ENCODE measurements around the gene SHISA7. TPM values are rescaled to one million over a fixed set of nuclear protein-coding genes. Genes with fewer than 3 reads are reported as not detected.
"Not testable (repeated sequence)": the region's sequence is repeated elsewhere in the genome, so short reads cannot be mapped to it uniquely, and the experiment has no call there.

The SHISA7 gene
- total RNA-seq, 1 donor from 2014 or later: 0.22 TPM

GRCh38 chr19:55453511-55454260 lies 10.6 kb upstream of the SHISA7 start:
- Mint-ChIP-seq H3K36me3 (peaks cover 8% of the 10 kb centered on the region), H3K4me3 (peak overlapping the region; percentile 83), H3K27ac (peak overlapping the region; percentile 74), H3K9me3 (no peaks in the 10 kb centered on the region), H3K27me3 (peaks cover 29% of the 10 kb centered on the region), H3K4me1 (ENCODE audit: unreplicated experiment) (peaks cover 19% of the 10 kb centered on the region)
- no peak for DNase-seq (ENCODE audit: extremely low spot score, unreplicated experiment)
- TF ChIP-seq, protein P1, sequence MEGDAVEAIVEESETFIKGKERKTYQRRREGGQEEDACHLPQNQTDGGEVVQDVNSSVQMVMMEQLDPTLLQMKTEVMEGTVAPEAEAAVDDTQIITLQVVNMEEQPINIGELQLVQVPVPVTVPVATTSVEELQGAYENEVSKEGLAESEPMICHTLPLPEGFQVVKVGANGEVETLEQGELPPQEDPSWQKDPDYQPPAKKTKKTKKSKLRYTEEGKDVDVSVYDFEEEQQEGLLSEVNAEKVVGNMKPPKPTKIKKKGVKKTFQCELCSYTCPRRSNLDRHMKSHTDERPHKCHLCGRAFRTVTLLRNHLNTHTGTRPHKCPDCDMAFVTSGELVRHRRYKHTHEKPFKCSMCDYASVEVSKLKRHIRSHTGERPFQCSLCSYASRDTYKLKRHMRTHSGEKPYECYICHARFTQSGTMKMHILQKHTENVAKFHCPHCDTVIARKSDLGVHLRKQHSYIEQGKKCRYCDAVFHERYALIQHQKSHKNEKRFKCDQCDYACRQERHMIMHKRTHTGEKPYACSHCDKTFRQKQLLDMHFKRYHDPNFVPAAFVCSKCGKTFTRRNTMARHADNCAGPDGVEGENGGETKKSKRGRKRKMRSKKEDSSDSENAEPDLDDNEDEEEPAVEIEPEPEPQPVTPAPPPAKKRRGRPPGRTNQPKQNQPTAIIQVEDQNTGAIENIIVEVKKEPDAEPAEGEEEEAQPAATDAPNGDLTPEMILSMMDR (conservative IDR thresholded peaks at IDR 0.05): no peak

- Mint-ChIP-seq H3K27me3 (peaks cover 29% of the 10 kb centered on the region), H3K4me3 (peak overlapping the region; percentile 83), H3K9me3 (no peaks in the 10 kb centered on the region), H3K27ac (peak overlapping the region; percentile 74), H3K4me1 (ENCODE audit: unreplicated experiment) (peaks cover 14% of the 10 kb centered on the region), H3K36me3 (peaks cover 8% of the 10 kb centered on the region)
- TF ChIP-seq, protein P1 (conservative IDR thresholded peaks at IDR 0.05): no peak
- peak; percentile 84 for DNase-seq (ENCODE audit: extremely low spot score, unreplicated experiment)
These were observed 9.7 kb upstream of the SHISA7 start for GRCh38 chr19:55452749-55453346.

DNA sequence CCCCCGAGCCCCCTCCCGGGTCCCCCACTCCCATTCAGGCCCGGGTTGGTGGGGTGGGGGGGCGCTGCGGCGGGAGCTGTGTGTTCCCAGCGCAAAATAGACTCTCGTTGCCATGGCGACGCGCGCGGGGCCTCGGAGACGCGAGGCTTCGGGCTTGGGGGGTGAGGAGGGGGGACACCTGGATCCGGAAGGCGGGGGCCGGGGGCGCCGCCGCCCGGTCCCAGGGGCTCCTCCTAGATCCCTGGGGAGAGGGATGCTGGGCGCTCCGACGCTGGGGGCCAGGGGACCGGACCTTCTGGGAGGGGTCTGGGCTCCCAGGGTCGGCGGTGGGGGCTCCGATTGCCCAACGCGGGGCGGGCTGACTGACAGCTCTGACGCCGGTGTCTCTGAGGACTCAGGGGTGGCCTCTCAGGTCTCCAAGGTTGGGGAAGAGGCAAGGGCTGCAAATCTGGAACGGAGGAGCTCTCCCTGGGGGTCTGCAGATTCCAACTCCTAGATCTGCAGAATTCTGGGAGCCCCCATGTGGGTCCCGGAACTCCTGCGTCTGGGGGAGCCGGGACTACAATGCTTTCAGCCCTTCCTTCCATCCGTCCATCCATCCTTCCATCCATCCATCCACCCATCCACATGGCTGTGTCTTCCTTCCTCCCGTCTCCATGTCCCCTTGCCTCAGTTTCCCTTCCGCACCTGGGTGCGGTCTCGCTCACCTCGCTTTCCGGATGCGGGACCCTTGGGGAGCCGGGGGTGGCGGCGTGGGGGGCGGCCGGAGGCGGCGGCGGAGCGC lies 9.1 kb upstream of the SHISA7 start:
- Mint-ChIP-seq H3K4me1 (ENCODE audit: unreplicated experiment) (peaks cover 12% of the 10 kb centered on the region), H3K27ac (no peak overlapping the region), H3K27me3 (peaks cover 29% of the 10 kb centered on the region), H3K36me3 (peaks cover 8% of the 10 kb centered on the region), H3K4me3 (peak overlapping the region; percentile 77), H3K9me3 (no peaks in the 10 kb centered on the region)
- no peak for DNase-seq (ENCODE audit: extremely low spot score, unreplicated experiment)
- TF ChIP-seq, protein P1 (conservative IDR thresholded peaks at IDR 0.05): no peak

GRCh38 chr19:55451163-55451964 lies 8.3 kb upstream of the SHISA7 start:
- TF ChIP-seq, protein P1 (conservative IDR thresholded peaks at IDR 0.05): no peak
- peaks cover 12% of the 10 kb centered on the region for H3K4me1 Mint-ChIP-seq (ENCODE audit: unreplicated experiment)
- DNase-seq (ENCODE audit: extremely low spot score, unreplicated experiment): no peak
- peak overlapping the region; percentile 77 for H3K4me3 Mint-ChIP-seq
- H3K36me3 Mint-ChIP-seq: peaks cover 8% of the 10 kb centered on the region
- H3K27me3 Mint-ChIP-seq: peaks cover 29% of the 10 kb centered on the region
- no peaks in the 10 kb centered on the region for H3K9me3 Mint-ChIP-seq
- H3K27ac Mint-ChIP-seq: no peak overlapping the region

DNA sequence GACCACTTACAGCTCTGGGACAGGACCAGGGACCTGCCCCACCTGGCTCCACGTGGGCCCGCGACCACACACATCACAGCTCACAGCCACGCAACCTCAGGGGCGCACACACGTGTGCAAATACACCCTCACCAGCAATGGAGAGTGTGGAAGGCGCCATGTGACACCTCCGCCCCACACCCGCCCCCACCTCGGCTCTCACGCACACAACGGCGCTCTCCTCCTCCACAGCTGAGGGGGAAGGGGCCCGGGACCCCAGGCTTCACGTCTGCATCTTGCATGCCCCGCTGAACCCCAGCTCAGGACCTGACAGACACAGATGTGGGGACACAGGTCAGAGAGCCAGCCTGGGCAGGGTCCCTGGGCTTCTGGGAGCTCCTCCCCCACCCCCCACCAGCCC lies 6.4 kb upstream of the SHISA7 start:
- Mint-ChIP-seq H3K27me3 (peaks cover 38% of the 10 kb centered on the region), H3K9me3 (no peaks in the 10 kb centered on the region), H3K4me1 (ENCODE audit: unreplicated experiment) (peaks cover 12% of the 10 kb centered on the region), H3K4me3 (no peak overlapping the region), H3K36me3 (peaks cover 8% of the 10 kb centered on the region), H3K27ac (no peak overlapping the region)
- DNase-seq (ENCODE audit: extremely low spot score, unreplicated experiment): no peak
- TF ChIP-seq, protein P1 (conservative IDR thresholded peaks at IDR 0.05): no peak

DNA sequence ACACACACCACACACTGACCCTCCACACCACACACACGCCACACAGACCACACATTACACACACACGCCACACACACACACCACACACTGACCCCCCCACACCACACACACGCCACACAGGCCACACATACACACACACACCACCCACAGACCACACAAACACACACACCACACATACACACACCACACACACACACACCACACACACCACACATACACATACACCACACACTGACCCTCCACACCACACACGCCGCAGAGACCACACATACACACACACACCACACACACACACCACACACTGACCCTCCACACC lies 5.0 kb upstream of the SHISA7 start:
- not testable (repeated sequence) for H3K36me3 Mint-ChIP-seq; DNase-seq (ENCODE audit: extremely low spot score, unreplicated experiment); H3K9me3 Mint-ChIP-seq; H3K27ac Mint-ChIP-seq; H3K4me1 Mint-ChIP-seq (ENCODE audit: unreplicated experiment); H3K4me3 Mint-ChIP-seq
- H3K27me3 Mint-ChIP-seq: peaks cover 41% of the 10 kb centered on the region
